ENCODE measurements around the gene TMEM17.

The TMEM17 gene

GRCh38 chr2:62477573-62477972 lies 28.4 kb downstream of the TMEM17 start:
- DNase-seq (ENCODE audit: low read depth, low spot score) = no peak
- H3K4me3 ChIP-seq (ENCODE audit: low read length) = no peak overlapping the region

- no peak for DNase-seq (ENCODE audit: low read depth, low spot score)
- no peak overlapping the region for H3K4me3 ChIP-seq (ENCODE audit: low read length)
These were observed 30.6 kb downstream of the TMEM17 start for GRCh38 chr2:62475172-62476011.

GRCh38 chr2:62474176-62474575 lies 31.8 kb downstream of the TMEM17 start:
- no peak for DNase-seq (ENCODE audit: low read depth, low spot score)
- no peak overlapping the region for H3K4me3 ChIP-seq (ENCODE audit: low read length)

- no peak overlapping the region for H3K4me3 ChIP-seq (ENCODE audit: low read length)
- no peak for DNase-seq (ENCODE audit: low read depth, low spot score)
These were observed 32.7 kb downstream of the TMEM17 start for GRCh38 chr2:62473246-62473827.

GRCh38 chr2:62472312-62472711 lies 33.7 kb downstream of the TMEM17 start:
- H3K4me3 ChIP-seq (ENCODE audit: low read length) = no peak overlapping the region
- DNase-seq (ENCODE audit: low read depth, low spot score) = no peak

- no peak for DNase-seq (ENCODE audit: low read depth, low spot score)
- no peak overlapping the region for H3K4me3 ChIP-seq (ENCODE audit: low read length)
These were observed 34.2 kb downstream of the TMEM17 start for GRCh38 chr2:62471816-62472215.

GRCh38 chr2:62471404-62471803 lies 34.6 kb downstream of the TMEM17 start:
- no peak for DNase-seq (ENCODE audit: low read depth, low spot score)
- no peak overlapping the region for H3K4me3 ChIP-seq (ENCODE audit: low read length)

- no peak for DNase-seq (ENCODE audit: low read depth, low spot score)
- H3K4me3 ChIP-seq (ENCODE audit: low read length) = no peak overlapping the region
These were observed 36.4 kb downstream of the TMEM17 start for GRCh38 chr2:62469548-62469947.

- no peak overlapping the region for H3K4me3 ChIP-seq (ENCODE audit: low read length)
These were observed 36.9 kb downstream of the TMEM17 start for GRCh38 chr2:62469114-62469513.

GRCh38 chr2:62467475-62468321 lies 38.3 kb downstream of the TMEM17 start:
- no peak overlapping the region for H3K4me3 ChIP-seq (ENCODE audit: low read length)
- DNase-seq (ENCODE audit: low read depth, low spot score) = peak; percentile 7

More at GRCh38 chr2:62469114-62469513, 36.9 kb downstream of the TMEM17 start:
- no peak for DNase-seq (ENCODE audit: low read depth, low spot score)

GRCh38 chr2:62467100-62467474 lies 38.9 kb downstream of the TMEM17 start:
- H3K4me3 ChIP-seq (ENCODE audit: low read length) = no peak overlapping the region
- DNase-seq (ENCODE audit: low read depth, low spot score) = no peak

GRCh38 chr2:62466503-62466854 lies 39.5 kb downstream of the TMEM17 start:
- no peak overlapping the region for H3K4me3 ChIP-seq (ENCODE audit: low read length)
- DNase-seq (ENCODE audit: low read depth, low spot score) = no peak

GRCh38 chr2:62465741-62466502 lies 40.1 kb downstream of the TMEM17 start:
- H3K4me3 ChIP-seq (ENCODE audit: low read length) = no peak overlapping the region
- DNase-seq (ENCODE audit: low read depth, low spot score) = no peak

GRCh38 chr2:62465039-62465740 lies 40.8 kb downstream of the TMEM17 start:
- H3K4me3 ChIP-seq (ENCODE audit: low read length) = no peak overlapping the region
- no peak for DNase-seq (ENCODE audit: low read depth, low spot score)

GRCh38 chr2:62464221-62465007 lies 41.6 kb downstream of the TMEM17 start:
- no peak overlapping the region for H3K4me3 ChIP-seq (ENCODE audit: low read length)
- no peak for DNase-seq (ENCODE audit: low read depth, low spot score)

GRCh38 chr2:62462211-62462610 lies 43.8 kb downstream of the TMEM17 start:
- no peak overlapping the region for H3K4me3 ChIP-seq (ENCODE audit: low read length)
- no peak for DNase-seq (ENCODE audit: low read depth, low spot score)

- DNase-seq (ENCODE audit: low read depth, low spot score) = no peak
- no peak overlapping the region for H3K4me3 ChIP-seq (ENCODE audit: low read length)
These were observed 44.3 kb downstream of the TMEM17 start for GRCh38 chr2:62461707-62462106.

GRCh38 chr2:62461017-62461553 lies 44.9 kb downstream of the TMEM17 start:
- no peak for DNase-seq (ENCODE audit: low read depth, low spot score)

More at GRCh38 chr2:62461017-62461553, 44.9 kb downstream of the TMEM17 start:
- H3K4me3 ChIP-seq (ENCODE audit: low read length) = no peak overlapping the region

Data from Jurkat, Clone E6-1 (cell line).